OCI-LY1 (cell line): Measurements from ENCODE around the gene EFCAB5.

Source experiments
- H2AFZ ChIP-seq: fragments of 200-600 bp; sonication (generic), shearing (Covaris generic); 2 replicates; pipeline ENCODE4 v1.6.0; 2014; ENCODE audit warnings: antibody characterized with exemption, mild to moderate bottlenecking, low read length
- H3F3A ChIP-seq: fragments of 200-600 bp; sonication (generic), shearing (Covaris generic); 2 replicates; pipeline ENCODE4 v1.6.0; 2014; ENCODE audit warnings: mild to moderate bottlenecking, antibody characterized with exemption, low read length, moderate library complexity; ENCODE audit not compliant: insufficient read depth
- H3K27ac ChIP-seq: fragments of 200-600 bp; sonication (generic); 2 replicates; pipeline ENCODE4 v1.5.1; 2014; ENCODE audit warnings: low read length, mixed run types, mild to moderate bottlenecking, low read depth; ENCODE audit not compliant: poor library complexity, severe bottlenecking
- H3K27me3 ChIP-seq: fragments of 200-600 bp; sonication (generic); 2 replicates; pipeline ENCODE4 v1.6.0; 2014; ENCODE audit warnings: antibody characterized with exemption, mild to moderate bottlenecking, low read length, moderate library complexity; ENCODE audit not compliant: insufficient read depth
- H3K36me3 ChIP-seq: fragments of 200-600 bp; sonication (generic); 2 replicates; pipeline ENCODE4 v1.6.1; 2014; ENCODE audit warnings: mild to moderate bottlenecking, antibody characterized with exemption, low read length, moderate library complexity, mixed read lengths; ENCODE audit not compliant: insufficient read depth
- H3K4me1 ChIP-seq: fragments of 200-600 bp; sonication (generic); 2 replicates; pipeline ENCODE4 v1.5.1; 2014; ENCODE audit warnings: mild to moderate bottlenecking, low read length, moderate library complexity; ENCODE audit not compliant: insufficient read depth, severe bottlenecking
- H3K4me2 ChIP-seq: fragments of 200-600 bp; sonication (generic), shearing (Covaris generic); 2 replicates; pipeline ENCODE4 v1.6.1; 2014; ENCODE audit warnings: low read length
- H3K4me3 ChIP-seq: fragments of 200-600 bp; sonication (generic); 2 replicates; pipeline ENCODE4 v1.5.1; 2014; ENCODE audit warnings: low read length, low read depth, mild to moderate bottlenecking, mixed read lengths; ENCODE audit not compliant: poor library complexity, severe bottlenecking
- H3K79me2 ChIP-seq: fragments of 200-600 bp; shearing (Covaris generic); 2 replicates; pipeline ENCODE4 v1.6.1; 2016; ENCODE audit warnings: mixed run types, low read length, mixed read lengths; ENCODE audit not compliant: insufficient read depth
- H3K9ac ChIP-seq: fragments of 200-600 bp; sonication (generic), shearing (Covaris generic); 2 replicates; pipeline ENCODE4 v1.6.1; 2014; ENCODE audit warnings: mild to moderate bottlenecking, low read length, mixed read lengths
- H3K9me2 ChIP-seq: fragments of 200-600 bp; sonication (generic), shearing (Covaris generic); 2 replicates; pipeline ENCODE4 v1.6.1; 2014; ENCODE audit warnings: low read depth, mild to moderate bottlenecking, low read length, mixed read lengths
- H3K9me3 ChIP-seq: fragments of 200-600 bp; shearing (Covaris generic); 2 replicates; pipeline ENCODE4 v1.6.1; 2014; ENCODE audit warnings: low read length, mixed read lengths
- H4K20me1 ChIP-seq: fragments of 200-600 bp; sonication (generic), shearing (Covaris generic); 2 replicates; pipeline ENCODE4 v1.6.0; 2016; ENCODE audit warnings: mild to moderate bottlenecking, low read length; ENCODE audit not compliant: insufficient read depth
- EZH2 ChIP-seq: fragments of 200-600 bp; sonication (generic), shearing (Covaris generic); IDR thresholded peaks from 2 replicates; pipeline ENCODE4 v1.8.0; 2017; ENCODE audit warnings: borderline replicate concordance, mixed run types, mild to moderate bottlenecking, antibody characterized with exemption, low read length, moderate library complexity, mixed read lengths
- TF ChIP-seq, protein P1 (sequence below): fragments of 200-600 bp; sonication (generic), shearing (Covaris generic); IDR thresholded peaks from 2 replicates; pipeline ENCODE4 v1.5.1; 2017; ENCODE audit warnings: mild to moderate bottlenecking, antibody characterized with exemption, low read length, moderate library complexity, mixed read lengths

EFCAB5 gene

GRCh38 chr17:30153463-30153862 lies 212.0 kb downstream of the EFCAB5 start:
- Histone ChIP-seq H3K9me3 (0 out of 2 replicates have a peak, but pooled peaks cover under 1% of the 10 kb centered on the region), H3F3A (no peaks in the 10 kb centered on the region), H3K27me3 (no peaks in the 10 kb centered on the region), H3K4me1 (no peaks in the 10 kb centered on the region), H3K9ac (no peak overlapping the region), H3K79me2 (peaks cover 40% of the 10 kb centered on the region), H4K20me1 (no peaks in the 10 kb centered on the region), H3K9me2 (no peaks in the 10 kb centered on the region), H3K4me3 (no peak overlapping the region), H3K4me2 (no peak overlapping the region), H2AFZ (no peak overlapping the region), H3K36me3 (peaks cover 55% of the 10 kb centered on the region), H3K27ac (no peak overlapping the region)
- no peak for TF ChIP-seq EZH2
- TF ChIP-seq, protein P1, sequence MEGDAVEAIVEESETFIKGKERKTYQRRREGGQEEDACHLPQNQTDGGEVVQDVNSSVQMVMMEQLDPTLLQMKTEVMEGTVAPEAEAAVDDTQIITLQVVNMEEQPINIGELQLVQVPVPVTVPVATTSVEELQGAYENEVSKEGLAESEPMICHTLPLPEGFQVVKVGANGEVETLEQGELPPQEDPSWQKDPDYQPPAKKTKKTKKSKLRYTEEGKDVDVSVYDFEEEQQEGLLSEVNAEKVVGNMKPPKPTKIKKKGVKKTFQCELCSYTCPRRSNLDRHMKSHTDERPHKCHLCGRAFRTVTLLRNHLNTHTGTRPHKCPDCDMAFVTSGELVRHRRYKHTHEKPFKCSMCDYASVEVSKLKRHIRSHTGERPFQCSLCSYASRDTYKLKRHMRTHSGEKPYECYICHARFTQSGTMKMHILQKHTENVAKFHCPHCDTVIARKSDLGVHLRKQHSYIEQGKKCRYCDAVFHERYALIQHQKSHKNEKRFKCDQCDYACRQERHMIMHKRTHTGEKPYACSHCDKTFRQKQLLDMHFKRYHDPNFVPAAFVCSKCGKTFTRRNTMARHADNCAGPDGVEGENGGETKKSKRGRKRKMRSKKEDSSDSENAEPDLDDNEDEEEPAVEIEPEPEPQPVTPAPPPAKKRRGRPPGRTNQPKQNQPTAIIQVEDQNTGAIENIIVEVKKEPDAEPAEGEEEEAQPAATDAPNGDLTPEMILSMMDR: no peak

DNA sequence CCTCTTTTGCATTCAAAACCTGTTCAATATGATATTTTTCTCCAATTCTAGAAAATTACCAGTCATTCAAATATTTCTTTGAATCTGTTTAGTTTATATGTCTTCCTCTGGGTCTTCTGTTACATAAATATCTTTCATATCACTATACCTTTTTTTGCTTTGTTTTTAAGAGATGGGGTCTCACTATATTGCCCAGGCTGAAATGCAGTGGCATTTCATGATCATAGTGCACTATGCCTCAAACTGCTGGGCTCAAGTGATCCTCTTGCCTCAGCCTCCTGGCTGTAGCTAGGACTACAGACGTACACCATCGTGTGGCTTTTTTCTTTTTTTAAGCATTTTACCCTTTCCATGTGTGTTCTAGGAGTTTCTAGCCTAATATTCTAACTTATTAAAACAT lies 214.0 kb downstream of the EFCAB5 start:
- H3K4me3 ChIP-seq: no peak overlapping the region
- H3K9me3 ChIP-seq: peaks cover 8% of the 10 kb centered on the region; the same call in 1 of the 2 replicates
- no peaks in the 10 kb centered on the region for H3F3A ChIP-seq
- H3K36me3 ChIP-seq: peaks cover 62% of the 10 kb centered on the region
- H3K9me2 ChIP-seq: no peaks in the 10 kb centered on the region
- no peaks in the 10 kb centered on the region for H3K27me3 ChIP-seq
- H3K79me2 ChIP-seq: peaks cover 33% of the 10 kb centered on the region
- no peaks in the 10 kb centered on the region for H4K20me1 ChIP-seq
- H3K9ac ChIP-seq: no peak overlapping the region
- H2AFZ ChIP-seq: no peak overlapping the region
- no peak overlapping the region for H3K27ac ChIP-seq
- H3K4me1 ChIP-seq: no peaks in the 10 kb centered on the region
- H3K4me2 ChIP-seq: no peak overlapping the region
- TF ChIP-seq, protein P1: no peak
- TF ChIP-seq EZH2: no peak
